ENCODE results near the gene TTC39C.

Gene TTC39C

DNA sequence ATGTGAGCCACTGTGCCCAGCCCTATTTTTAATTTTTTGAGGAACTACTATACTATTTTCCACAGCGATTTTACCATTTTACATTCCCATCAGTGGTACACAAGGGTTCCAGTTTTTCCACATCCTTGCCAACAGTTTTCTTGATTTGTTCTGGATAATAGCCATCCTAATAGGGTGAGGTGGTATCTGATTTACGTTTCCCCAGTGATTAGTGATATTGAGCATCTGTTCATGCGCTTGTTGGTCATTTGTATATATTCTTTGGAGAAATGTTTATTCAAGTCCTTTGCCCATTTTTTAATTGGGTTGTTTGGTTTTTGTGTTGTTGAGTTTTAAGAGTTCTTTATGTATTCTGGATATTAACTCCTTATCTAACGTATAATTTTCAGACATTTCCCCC, 20.8 kb downstream of the TTC39C start:
- Histone ChIP-seq H3K9ac (ENCODE audit: low read length) (no peak overlapping the region), H3K9me3 (ENCODE audit: insufficient read depth, low read length) (no peaks in the 10 kb centered on the region), H3K27me3 (ENCODE audit: low read depth, low read length) (no peaks in the 10 kb centered on the region), H3K36me3 (replicated peaks; ENCODE audit: low read depth, low read length) (peaks cover 9% of the 10 kb centered on the region), H3K79me2 (ENCODE audit: low read length) (peaks cover 100% of the 10 kb centered on the region), H3K4me2 (ENCODE audit: low read length) (no peak overlapping the region), H3K4me1 (ENCODE audit: low read length) (peaks cover 16% of the 10 kb centered on the region), H3K27ac (ENCODE audit: low read length) (no peak overlapping the region), H3K4me3 (ENCODE audit: low read length) (no peak overlapping the region), H4K20me1 (ENCODE audit: insufficient read depth, low read length) (peaks cover 88% of the 10 kb centered on the region), H2AFZ (ENCODE audit: low read depth, low read length) (no peak overlapping the region)
- no peak for TF ChIP-seq EZH2phosphoT487 (IDR thresholded peaks at IDR 0.05; ENCODE audit: low read depth)
- TF ChIP-seq, protein P1, sequence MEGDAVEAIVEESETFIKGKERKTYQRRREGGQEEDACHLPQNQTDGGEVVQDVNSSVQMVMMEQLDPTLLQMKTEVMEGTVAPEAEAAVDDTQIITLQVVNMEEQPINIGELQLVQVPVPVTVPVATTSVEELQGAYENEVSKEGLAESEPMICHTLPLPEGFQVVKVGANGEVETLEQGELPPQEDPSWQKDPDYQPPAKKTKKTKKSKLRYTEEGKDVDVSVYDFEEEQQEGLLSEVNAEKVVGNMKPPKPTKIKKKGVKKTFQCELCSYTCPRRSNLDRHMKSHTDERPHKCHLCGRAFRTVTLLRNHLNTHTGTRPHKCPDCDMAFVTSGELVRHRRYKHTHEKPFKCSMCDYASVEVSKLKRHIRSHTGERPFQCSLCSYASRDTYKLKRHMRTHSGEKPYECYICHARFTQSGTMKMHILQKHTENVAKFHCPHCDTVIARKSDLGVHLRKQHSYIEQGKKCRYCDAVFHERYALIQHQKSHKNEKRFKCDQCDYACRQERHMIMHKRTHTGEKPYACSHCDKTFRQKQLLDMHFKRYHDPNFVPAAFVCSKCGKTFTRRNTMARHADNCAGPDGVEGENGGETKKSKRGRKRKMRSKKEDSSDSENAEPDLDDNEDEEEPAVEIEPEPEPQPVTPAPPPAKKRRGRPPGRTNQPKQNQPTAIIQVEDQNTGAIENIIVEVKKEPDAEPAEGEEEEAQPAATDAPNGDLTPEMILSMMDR (IDR thresholded peaks at IDR 0.05; ENCODE audit: low read depth, low read length) = no peak

DNA sequence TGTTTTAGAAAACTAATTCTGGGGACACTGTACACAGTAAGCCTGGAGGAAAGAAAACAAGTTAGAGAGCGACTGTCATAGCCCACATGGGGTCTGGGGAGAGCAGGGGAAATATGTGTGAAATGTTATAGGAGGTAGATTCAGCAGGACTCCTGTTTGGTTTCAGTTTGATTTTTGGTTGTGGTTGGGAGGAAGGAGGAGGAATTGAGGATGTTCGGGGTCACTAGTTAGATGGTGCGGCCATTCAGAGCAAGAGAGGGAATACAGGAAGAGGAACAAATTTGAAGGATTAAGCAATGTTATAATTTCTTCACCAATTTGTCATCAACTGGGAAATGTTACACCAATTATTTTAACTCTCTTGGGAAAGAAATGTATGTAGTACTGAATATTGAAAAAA, 25.1 kb downstream of the TTC39C start:
- no peak for TF ChIP-seq EZH2phosphoT487 (IDR thresholded peaks at IDR 0.05; ENCODE audit: low read depth)
- TF ChIP-seq, protein P1 (IDR thresholded peaks at IDR 0.05; ENCODE audit: low read depth, low read length) = no peak
- Histone ChIP-seq H3K79me2 (ENCODE audit: low read length) (peaks cover 99% of the 10 kb centered on the region), H3K9ac (ENCODE audit: low read length) (no peak overlapping the region), H4K20me1 (ENCODE audit: insufficient read depth, low read length) (peaks cover 89% of the 10 kb centered on the region), H3K27ac (ENCODE audit: low read length) (no peak overlapping the region), H3K27me3 (ENCODE audit: low read depth, low read length) (no peaks in the 10 kb centered on the region), H3K4me3 (ENCODE audit: low read length) (no peak overlapping the region), H3K4me1 (ENCODE audit: low read length) (no peaks in the 10 kb centered on the region), H2AFZ (ENCODE audit: low read depth, low read length) (no peak overlapping the region), H3K36me3 (replicated peaks; ENCODE audit: low read depth, low read length) (no peaks in the 10 kb centered on the region), H3K4me2 (ENCODE audit: low read length) (no peak overlapping the region), H3K9me3 (ENCODE audit: insufficient read depth, low read length) (no peaks in the 10 kb centered on the region)

DNA sequence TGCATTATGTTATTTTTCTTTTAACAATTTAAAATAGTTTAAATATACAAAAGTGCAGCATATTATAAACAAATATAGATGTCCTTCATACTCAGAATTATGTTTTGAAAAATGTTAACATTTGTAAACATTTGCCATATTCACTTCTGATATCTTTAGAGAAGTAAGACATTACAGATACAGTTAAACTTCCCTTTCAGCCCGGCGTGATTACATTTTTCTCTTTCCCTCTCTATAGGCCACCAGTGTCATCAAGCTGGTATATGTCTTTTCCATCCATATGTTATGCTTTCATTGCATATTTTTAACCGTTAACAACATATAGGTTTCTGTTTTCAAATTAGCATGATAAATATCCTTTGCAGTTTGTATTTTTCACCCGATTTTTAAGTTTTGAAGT, 27.1 kb downstream of the TTC39C start:
- Histone ChIP-seq H3K27me3 (ENCODE audit: low read depth, low read length) (no peaks in the 10 kb centered on the region), H3K4me2 (ENCODE audit: low read length) (no peak overlapping the region), H3K4me3 (ENCODE audit: low read length) (no peak overlapping the region), H3K4me1 (ENCODE audit: low read length) (no peaks in the 10 kb centered on the region), H2AFZ (ENCODE audit: low read depth, low read length) (no peak overlapping the region), H3K79me2 (ENCODE audit: low read length) (peaks cover 84% of the 10 kb centered on the region), H3K27ac (ENCODE audit: low read length) (no peak overlapping the region), H3K36me3 (replicated peaks; ENCODE audit: low read depth, low read length) (no peaks in the 10 kb centered on the region), H3K9ac (ENCODE audit: low read length) (no peak overlapping the region), H3K9me3 (ENCODE audit: insufficient read depth, low read length) (no peaks in the 10 kb centered on the region), H4K20me1 (ENCODE audit: insufficient read depth, low read length) (peaks cover 73% of the 10 kb centered on the region)
- TF ChIP-seq EZH2phosphoT487 (IDR thresholded peaks at IDR 0.05; ENCODE audit: low read depth) = no peak
- TF ChIP-seq, protein P1 (IDR thresholded peaks at IDR 0.05; ENCODE audit: low read depth, low read length) = no peak

DNA sequence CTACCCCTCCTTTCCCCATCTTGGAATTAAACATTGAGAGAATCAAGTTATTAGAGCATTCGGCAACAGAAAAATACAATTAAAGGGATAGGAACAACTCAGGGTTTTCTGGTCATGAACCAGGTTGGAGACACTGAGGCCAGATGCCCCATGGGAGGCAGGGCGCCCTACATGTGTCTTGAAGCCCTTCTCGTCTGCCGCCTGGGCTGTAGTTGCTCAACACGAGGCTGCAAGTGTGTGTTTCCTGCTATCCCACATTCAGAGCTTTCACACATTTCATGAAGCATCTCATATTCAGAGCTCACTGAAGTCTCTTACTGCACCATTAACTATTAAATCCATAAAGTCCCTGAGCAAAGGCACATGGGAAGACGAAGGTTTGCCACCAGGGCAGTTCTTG, 28.8 kb downstream of the TTC39C start:
- Histone ChIP-seq H2AFZ (ENCODE audit: low read depth, low read length) (no peak overlapping the region), H3K36me3 (replicated peaks; ENCODE audit: low read depth, low read length) (no peaks in the 10 kb centered on the region), H3K4me3 (ENCODE audit: low read length) (no peak overlapping the region), H3K27me3 (ENCODE audit: low read depth, low read length) (no peaks in the 10 kb centered on the region), H3K79me2 (ENCODE audit: low read length) (peaks cover 78% of the 10 kb centered on the region), H3K9ac (ENCODE audit: low read length) (no peak overlapping the region), H3K27ac (ENCODE audit: low read length) (no peak overlapping the region), H3K9me3 (ENCODE audit: insufficient read depth, low read length) (no peaks in the 10 kb centered on the region), H3K4me1 (ENCODE audit: low read length) (peaks cover 3% of the 10 kb centered on the region), H3K4me2 (ENCODE audit: low read length) (no peak overlapping the region), H4K20me1 (ENCODE audit: insufficient read depth, low read length) (peaks cover 58% of the 10 kb centered on the region)
- no peak for TF ChIP-seq EZH2phosphoT487 (IDR thresholded peaks at IDR 0.05; ENCODE audit: low read depth)
- TF ChIP-seq, protein P1 (IDR thresholded peaks at IDR 0.05; ENCODE audit: low read depth, low read length) = no peak
